HepG2 (cell line): Measurements from ENCODE around the gene COG1. TPM values are rescaled to one million over a fixed set of nuclear protein-coding genes. Genes with fewer than 3 reads are reported as not detected.

Source experiments
- ATAC-seq: fragments of 200-7000 bp; cut with Tn5 transposase; 3 replicates; pipeline ENCODE4 v1.9.1; 2020; ENCODE audit warnings: mild to moderate bottlenecking, moderate library complexity
- BruUV-seq: library from RNA; stranded (reverse); fragments of 400-500 nt; replicated peaks from 2 replicates; lab custom pipeline; 2021; lab: Mats Ljungman, UMichigan
- CTCF ChIA-PET: fragments of 300-600 bp; formaldehyde crosslinking; extraction: SDS; loops from one replicate; lab custom pipeline; 2021; ENCODE audit warnings: low total read pairs, inconsistent platforms, low intra/inter-chr PET ratio; lab: Yijun Ruan, JAX
- POLR2A ChIA-PET: fragments of 350-600 bp; sonication (Branson Sonifier 250); formaldehyde crosslinking; loops from one replicate; lab custom pipeline; 2020; ENCODE audit warnings: antibody characterized with exemption, inconsistent platforms; lab: Yijun Ruan, JAX
- DNase-seq: peaks from one replicate; pipeline ENCODE4 v3.0.0-alpha.2; 2015; ENCODE audit warnings: low spot score
- FAIRE-seq: peaks from 3 replicates; lab custom pipeline; 2011; peaks lifted over from hg19 to GRCh38; lab: Jason Lieb, UNC
- H2AFZ ChIP-seq: one replicate; pipeline ENCODE4 v1.6.1; 2011; ENCODE audit warnings: low read length, inconsistent platforms
- H3K27ac ChIP-seq: fragments of 300-600 bp; 3 replicates; pipeline ENCODE4 v1.8.0; 2011; ENCODE audit warnings: mixed run types, mild to moderate bottlenecking, mixed read lengths, low read length, inconsistent platforms; ENCODE audit not compliant: insufficient read depth; ENCODE audit errors: extremely low read length
- H3K27me3 ChIP-seq, 2 experiments: fragments of 200-600 bp in 1 of 2; 2 replicates in 1 of 2; 3 replicates in 1 of 2; pipeline versions ENCODE4 v1.6.0 to v1.8.0; 2011; ENCODE audit warnings: low read length in 2 of 2, mild to moderate bottlenecking in 2 of 2, moderate library complexity in 2 of 2, inconsistent platforms in 1 of 2; ENCODE audit not compliant: insufficient read depth in 2 of 2, control insufficient read depth in 1 of 2
- H3K36me3 ChIP-seq, 2 experiments: fragments of 200-600 bp in 1 of 2; replicated peaks in 1 of 2; 2 replicates in 1 of 2; 3 replicates in 1 of 2; pipeline versions ENCODE4 v1.5.1 to v1.8.0; 2011; ENCODE audit warnings: low read length in 2 of 2, inconsistent platforms in 1 of 2; ENCODE audit not compliant: insufficient read depth in 2 of 2, control insufficient read depth in 1 of 2
- H3K4me1 ChIP-seq: 2 replicates; pipeline ENCODE4 v1.5.1; 2012; ENCODE audit warnings: low read length, inconsistent platforms; ENCODE audit not compliant: insufficient read depth
- H3K4me2 ChIP-seq: 2 replicates; pipeline ENCODE4 v1.6.0; 2011; ENCODE audit warnings: low read depth, low read length, inconsistent platforms
- H3K4me3 ChIP-seq, 3 experiments: fragments of 200-600 bp in 1 of 3; sonication (generic), shearing (Covaris generic) in 1 of 3; replicated peaks in 1 of 3; 2 replicates each; pipeline ENCODE4 v1.5.1; 2011 to 2016; ENCODE audit warnings: low read length in 3 of 3, inconsistent platforms in 2 of 3, low read depth in 2 of 3, mild to moderate bottlenecking in 2 of 3, control low read depth in 1 of 3, mixed read lengths in 1 of 3; ENCODE audit not compliant: insufficient read depth in 1 of 3
- H3K79me2 ChIP-seq: one replicate; pipeline ENCODE4 v1.6.1; 2011; ENCODE audit warnings: low read length, inconsistent platforms; ENCODE audit not compliant: insufficient read depth
- H3K9ac ChIP-seq: 2 replicates; pipeline ENCODE4 v1.6.0; 2011; ENCODE audit warnings: mild to moderate bottlenecking, low read depth, low read length, inconsistent platforms; ENCODE audit not compliant: insufficient read depth
- H3K9me3 ChIP-seq: 2 replicates; pipeline ENCODE4 v1.5.1; 2012; ENCODE audit warnings: mild to moderate bottlenecking, low read length
- H4K20me1 ChIP-seq: 2 replicates; pipeline ENCODE4 v1.6.0; 2011; ENCODE audit warnings: inconsistent platforms, mild to moderate bottlenecking, low read length, moderate library complexity; ENCODE audit not compliant: insufficient read depth
- E2F2 ChIP-seq: sonication (generic); formaldehyde crosslinking; IDR thresholded peaks from 2 replicates; pipeline ENCODE4 v1.4.0; 2020; ENCODE audit warnings: missing genetic modification reagents, borderline replicate concordance
- JUN ChIP-seq: sonication (generic); formaldehyde crosslinking; IDR thresholded peaks from 2 replicates; pipeline ENCODE4 v1.4.0; 2020; ENCODE audit warnings: mild to moderate bottlenecking, missing genetic modification reagents
- RFX5 ChIP-seq: IDR thresholded peaks from 2 replicates; pipeline ENCODE4 v1.6.1; 2011; ENCODE audit warnings: low read depth, low read length, improper control_type of control experiment
- SNRNP70 ChIP-seq: fragments of 200-400 bp; formaldehyde crosslinking; IDR thresholded peaks from 2 replicates; pipeline ENCODE4 v1.6.1; 2017; ENCODE audit warnings: mild to moderate bottlenecking, low read depth, low read length, moderate library complexity
- TBX2 ChIP-seq: sonication (generic); formaldehyde crosslinking; IDR thresholded peaks from 2 replicates; pipeline ENCODE4 v1.5.0; 2020; ENCODE audit warnings: missing genetic modification reagents, mild to moderate bottlenecking, borderline replicate concordance
- ZNF646 ChIP-seq: sonication (generic); formaldehyde crosslinking; IDR thresholded peaks from 2 replicates; pipeline ENCODE4 v1.9.0; 2021; ENCODE audit warnings: mild to moderate bottlenecking, missing genetic modification reagents
- ZSCAN25 ChIP-seq: sonication (generic); formaldehyde crosslinking; IDR thresholded peaks from 2 replicates; pipeline ENCODE4 v1.8.0; 2022; ENCODE audit warnings: mild to moderate bottlenecking, missing genetic modification reagents
- WGBS: methylation state at CpG from one replicate; pipeline ENCODE4 v1.1.6; 2017; ENCODE audit warnings: low lambda C conversion rate; 5-methylcytosine and 5-hydroxymethylcytosine counted together
- in situ Hi-C: cut with HindIII; loops from 2 replicates; pipeline ENCODE4 v1.10.0; 2017; ENCODE audit warnings: low pct_unique_long_range_greater_than_20kb; ENCODE audit not compliant: extremely low pct_ligation_motif_present
- intact Hi-C: fragments of 100-400 bp; cut with micrococcal nuclease; formaldehyde crosslinking; loops from one replicate; pipeline ENCODE4 v1.10.0; 2022; ENCODE audit not compliant: unreplicated experiment
- polyA plus RNA-seq, 8 experiments: library from polyadenylated mRNA; depleted of rRNA in 3 of 8; stranded (reverse) in 7 of 8; unstranded in 1 of 8; fragments of >200 nt; fragmentation: Illumina TruSeq in 4 of 8; extraction: Trizol in 4 of 8; gene quantifications; 2 replicates each; pipeline versions ENCODE4 v1.2.1 to v1.2.3, GENCODE V29; 2011 to 2016; ENCODE audit warnings: low read depth in 4 of 8, missing spikeins in 1 of 8, mixed read lengths in 1 of 8; ENCODE audit not compliant: insufficient read depth in 1 of 8
- total RNA-seq, 5 experiments: library from RNA; depleted of rRNA; stranded (reverse); fragments of >200 nt; fragmentation: Illumina TruSeq; extraction: Trizol; gene quantifications; 2 replicates each; pipeline ENCODE4 v1.2.3, GENCODE V29; 2016; ENCODE audit warnings: low read depth in 1 of 5

COG1 gene
- total and polyA plus RNA-seq, 2 of the 13 experiments (the other 11 are each of a cell fraction or from before 2014, with no cell fraction given) = 36.6 to 39.7 TPM

- no peaks in the 10 kb centered on the region for H3K9me3 ChIP-seq
- DNase-seq (no peak), FAIRE-seq (no peak), ATAC-seq (no peak)
- BruUV-seq = no TSS peak
- peaks cover 54% of the 10 kb centered on the region for H3K4me1 ChIP-seq
- no peak overlapping the region for H3K4me2 ChIP-seq
- ChIA-PET CTCF (no interaction called here), POLR2A (interaction anchor here (0.6 kb wide), 1 partner anchor 202 kb away, joined by 3 read pairs; no protein-coding TSS in a partner anchor)
- no peak overlapping the region for H2AFZ ChIP-seq
- in situ Hi-C loops = no loop called here
- H3K4me3 ChIP-seq = no peak overlapping the region
- WGBS = 5% methylated on average over 3 of the region's 3 CpGs
- intact Hi-C loops = no loop called here
- TF ChIP-seq E2F2 (CRISPR knock-in tag) (no peak), RFX5 (no peak), TBX2 (no peak), JUN (CRISPR knock-in tag) (no peak), SNRNP70 (no peak), ZNF646 (0 out of 2 replicates have a peak, but pooled peaks have one; percentile 16), ZSCAN25 (no peak)
- H4K20me1 ChIP-seq = peaks cover 4% of the 10 kb centered on the region; the same call in 1 of the 2 replicates
- H3K36me3 ChIP-seq = no peaks in the 10 kb centered on the region
- H3K27ac ChIP-seq = no peak overlapping the region
- H3K9ac ChIP-seq = no peak overlapping the region
- H3K27me3 ChIP-seq = peaks cover 29 to 82% of the 10 kb centered on the region in 2 experiments
- no peaks in the 10 kb centered on the region for H3K79me2 ChIP-seq
Measured at GRCh38 chr17:73160980-73161630, 31.8 kb upstream of the COG1 start.
